Cardiac septum (tissue), 1 donor: ENCODE measurements around the gene CBL. TPM values are rescaled to one million over a fixed set of nuclear protein-coding genes. Genes with fewer than 3 reads are reported as not detected.

Experiments used
- DNase-seq: peaks from one replicate; pipeline ENCODE4 v3.0.0-alpha.2; 2020; ENCODE audit warnings: low spot score
- intact Hi-C: fragments of 100-400 bp; cut with DNase I; formaldehyde crosslinking; loops from one replicate; pipeline ENCODE4 v1.14.0; 2022
- microRNA-seq: library from miRNA; unstranded; fragments of <30 nt; microRNA quantifications from one replicate; pipeline ENCODE4 v1.2.0, GENCODE V29; 2020
- total RNA-seq: library from RNA; stranded (reverse); fragmentation: NEBNext Ultra II Directional; extraction: Animal tissue kit (Norgen Biotek cat#: 25700); gene quantifications from one replicate; pipeline ENCODE4 v1.2.1, GENCODE V29; 2021
- donor health status: DM: no; HTN: no; CAD: no.

CBL gene
- total RNA-seq, 1 donor from 2014 or later, result 13.4 TPM

DNA sequence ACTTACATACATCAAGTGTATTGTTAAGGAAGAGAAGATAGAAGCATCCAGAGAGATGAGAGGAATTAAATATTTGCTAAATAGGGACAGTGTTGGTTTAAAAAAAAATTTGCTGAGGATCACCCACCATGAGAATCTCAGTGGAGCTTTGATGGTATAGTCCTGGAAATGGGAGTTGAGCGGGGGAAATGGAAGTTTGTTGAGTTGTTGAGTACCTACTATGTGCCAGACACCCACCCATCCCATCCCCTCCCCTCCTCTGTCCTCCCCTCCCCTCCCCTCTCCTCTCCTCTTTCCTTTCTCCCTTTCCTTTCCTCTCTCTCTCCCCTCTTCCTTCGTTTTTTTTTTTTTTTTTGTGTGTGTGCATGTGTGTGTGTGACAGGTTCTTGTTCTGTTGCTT, 145.1 kb downstream of the CBL start:
- DNase-seq, result no peak
- intact Hi-C loops, result no loop called here

DNA sequence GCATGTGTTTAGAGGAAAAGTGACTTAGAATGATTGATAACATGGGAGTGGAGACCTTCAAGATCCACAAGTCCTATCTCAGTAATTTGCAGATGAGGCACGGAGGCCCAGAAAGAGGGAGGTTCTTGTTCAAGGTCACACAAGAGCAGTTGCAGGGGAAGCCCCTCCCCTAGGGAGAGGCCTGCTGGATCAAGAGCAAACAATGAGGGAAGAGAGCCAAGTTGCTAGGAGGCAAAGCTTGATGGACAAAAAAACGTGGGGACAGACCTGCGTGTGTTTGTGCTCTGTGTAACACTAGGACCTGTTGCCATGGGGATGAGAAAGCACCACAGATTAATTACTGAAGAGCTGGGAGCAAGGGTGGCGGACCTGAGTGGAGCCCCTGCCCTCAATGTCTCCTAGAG, 146.7 kb downstream of the CBL start:
- intact Hi-C loops, result no loop called here
- DNase-seq, result no peak

DNA sequence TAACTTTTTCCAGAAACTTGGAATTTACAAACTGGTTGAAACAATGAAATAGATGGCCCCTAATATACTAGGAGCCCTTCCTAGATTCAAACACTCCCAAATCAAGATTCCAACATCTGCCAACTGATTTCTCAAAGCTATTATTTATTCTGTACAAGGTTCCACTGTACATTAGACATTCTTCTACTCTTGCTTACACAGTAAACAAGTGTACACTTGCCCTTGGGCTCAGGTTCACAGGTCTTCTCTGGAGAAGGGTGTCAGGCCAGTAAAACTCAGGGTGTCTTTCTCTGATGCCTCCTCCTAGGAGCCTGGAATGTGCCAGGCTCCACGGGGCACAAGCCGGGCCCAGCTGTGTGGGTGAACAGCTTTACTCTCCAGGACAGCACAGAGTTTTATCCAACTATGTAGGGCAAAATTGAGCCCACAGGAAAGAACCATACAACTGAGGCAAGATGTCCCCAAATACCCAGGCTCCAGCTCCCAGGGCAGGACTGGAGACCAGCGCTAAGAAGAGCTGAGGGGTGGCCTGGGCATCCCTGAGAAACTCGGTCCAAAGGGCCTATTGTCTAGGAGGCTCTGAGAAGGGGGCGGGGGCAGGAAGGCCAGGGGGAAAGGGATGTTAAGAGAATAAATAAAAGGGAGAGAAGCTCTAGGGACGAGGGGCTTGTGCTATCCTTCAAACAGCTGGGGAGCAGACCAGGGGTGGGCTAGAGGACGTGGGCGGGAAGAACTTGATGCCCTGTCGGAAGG, 149.1 kb downstream of the CBL start:
- intact Hi-C loops, result no loop called here
- no peak for DNase-seq

DNA sequence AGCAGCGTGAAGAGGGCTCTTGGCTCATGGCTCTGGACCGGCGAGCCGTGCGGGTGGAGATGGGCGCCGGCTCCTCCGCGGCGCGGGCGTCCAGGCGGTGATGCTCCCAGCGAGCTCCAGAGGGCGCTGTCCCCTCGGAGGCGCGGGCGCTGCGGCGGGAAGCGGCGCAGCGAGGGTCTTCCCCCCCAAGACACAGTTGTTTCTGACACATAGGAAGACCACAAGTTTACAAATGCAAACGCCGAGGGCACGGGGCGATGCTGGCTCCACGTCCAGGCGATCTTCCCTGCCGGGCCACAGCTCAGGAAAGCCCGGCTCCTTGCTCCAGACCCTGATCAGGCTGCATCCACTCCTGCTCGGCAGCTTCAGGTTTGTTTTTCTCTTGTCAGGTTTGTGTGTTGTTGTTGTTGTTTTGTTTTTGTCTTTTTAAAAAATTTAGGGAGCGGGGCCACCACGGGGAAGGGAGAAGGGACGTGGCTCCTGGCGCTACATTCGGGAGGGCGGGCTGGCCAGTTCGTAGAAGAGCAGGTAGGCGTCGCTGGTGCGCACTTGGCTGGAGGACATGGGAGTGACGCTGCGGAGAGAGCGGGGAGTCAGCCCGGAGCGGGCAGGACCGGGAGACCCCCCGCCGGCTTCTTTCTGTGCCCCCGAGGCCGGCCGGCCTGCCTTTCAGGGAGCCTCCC, 150.4 kb downstream of the CBL start:
- peak; percentile 92 for DNase-seq
- intact Hi-C loops, result loop anchor here (1.0 to 2.0 kb wide), 2 partner anchors 16 to 118 kb away; no protein-coding TSS in a partner anchor

DNA sequence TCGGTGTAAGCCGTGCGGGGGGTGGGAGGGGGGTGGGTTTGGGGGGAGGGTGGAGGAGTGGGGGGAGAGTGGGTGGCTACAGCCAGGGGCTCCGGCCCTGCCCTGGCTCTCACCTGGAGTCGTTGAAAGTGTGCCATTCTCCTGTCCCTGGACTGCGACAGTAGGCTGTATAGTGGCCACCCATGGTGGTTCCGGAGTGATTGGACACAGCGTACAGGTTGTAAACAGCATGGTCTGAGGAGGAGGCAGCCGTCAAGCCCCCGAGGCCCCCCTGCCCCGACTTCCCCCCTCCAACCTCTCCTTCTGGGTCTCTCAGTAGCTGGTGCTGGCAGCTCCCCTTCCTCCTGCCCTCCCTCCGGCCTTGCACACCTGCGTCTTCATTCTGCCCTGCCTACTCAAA, 150.9 kb downstream of the CBL start:
- DNase-seq, result no peak
- intact Hi-C loops, result loop anchor here (2.0 kb wide), 1 partner anchor 118 kb away; no protein-coding TSS in a partner anchor

Small RNAs within 50 kb of the gene (microRNA-seq; reads per million reads assigned to microRNA genes)
- not detected for gene MIR6756

Other genes with a start within 250 kb of the CBL start
- gene FOXR1, start 234.6 kb upstream of the CBL start, total RNA-seq, result not detected
- gene CENATAC, start 208.2 kb upstream of the CBL start, total RNA-seq, result 15.0 TPM
- gene RPS25, start 188.0 kb upstream of the CBL start, total RNA-seq, result 572 TPM
- 42.4 TPM for gene TRAPPC4, start 187.6 kb upstream of the CBL start, total RNA-seq
- gene SLC37A4, start 175.5 kb upstream of the CBL start, total RNA-seq, result 3.9 TPM
- 90.7 TPM for gene HYOU1, start 149.1 kb upstream of the CBL start, total RNA-seq
- 18.5 TPM for gene VPS11, start 138.5 kb upstream of the CBL start, total RNA-seq
- gene HMBS, start 121.5 kb upstream of the CBL start, total RNA-seq, result 14.7 TPM
- 18.9 TPM for gene DPAGT1, start 104.5 kb upstream of the CBL start, total RNA-seq
- gene C2CD2L, start 99.0 kb upstream of the CBL start, total RNA-seq, result 11.8 TPM
- gene HINFP, start 84.8 kb upstream of the CBL start, total RNA-seq, result 14.5 TPM
- 1.0 TPM for gene ABCG4, start 57.3 kb upstream of the CBL start, total RNA-seq
- 25.4 TPM for gene NLRX1, start 37.6 kb upstream of the CBL start, total RNA-seq
- not detected for gene NHERF4, start 20.9 kb upstream of the CBL start, total RNA-seq
- gene MCAM, start 110.8 kb downstream of the CBL start, total RNA-seq, result 110 TPM
- gene RNF26, start 128.2 kb downstream of the CBL start, total RNA-seq, result 10.7 TPM
- 33.8 TPM for gene C1QTNF5, start 134.5 kb downstream of the CBL start, total RNA-seq
- gene MFRP, start 140.4 kb downstream of the CBL start, total RNA-seq, result not detected
- gene USP2, start 175.4 kb downstream of the CBL start, total RNA-seq, result 80.0 TPM
- gene THY1, start 216.8 kb downstream of the CBL start, total RNA-seq, result 6.8 TPM